DMS53 (cell line): ENCODE data around the gene RGS7.
"Not testable (repeated sequence)": the region's sequence is repeated elsewhere in the genome, so short reads cannot be mapped to it uniquely, and the experiment has no call there.

Experiments used
- DNase-seq: peaks from one replicate; lab custom pipeline; 2025; lab: John Stamatoyannopoulos, UW

Gene RGS7

DNA sequence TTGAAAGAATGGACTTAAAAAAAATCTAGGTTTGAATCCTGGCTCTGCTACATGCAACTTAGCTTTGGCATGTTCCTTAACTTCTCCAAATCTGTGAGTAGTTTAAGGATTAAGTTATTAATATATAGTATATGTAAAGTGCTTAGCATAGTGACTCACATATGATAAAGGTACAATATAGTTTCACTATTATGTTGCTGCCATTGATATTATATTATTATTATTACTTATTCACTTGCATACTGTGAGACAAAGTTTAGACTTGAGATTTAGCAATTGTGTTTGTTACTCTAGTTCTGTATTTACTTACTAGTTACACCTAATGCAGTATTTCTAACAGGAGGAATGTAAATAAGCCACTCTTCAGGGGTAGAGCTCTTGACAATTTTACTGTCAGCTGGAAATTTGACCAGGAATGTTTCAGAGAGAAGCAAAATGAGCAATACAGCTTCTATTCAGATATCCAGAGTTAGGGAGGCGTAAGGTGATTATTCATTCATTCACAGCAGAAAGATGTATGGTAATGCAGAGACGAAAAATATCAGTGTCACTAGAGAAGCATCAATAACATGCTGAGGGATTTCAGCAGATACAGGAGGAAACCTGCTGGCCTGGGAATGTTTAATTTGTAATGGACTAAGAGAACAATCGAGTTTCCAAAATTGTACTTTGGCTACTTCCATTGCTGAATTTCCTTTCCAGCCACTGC is 25.5 kb downstream of the RGS7 start:
- no peak for DNase-seq

DNA sequence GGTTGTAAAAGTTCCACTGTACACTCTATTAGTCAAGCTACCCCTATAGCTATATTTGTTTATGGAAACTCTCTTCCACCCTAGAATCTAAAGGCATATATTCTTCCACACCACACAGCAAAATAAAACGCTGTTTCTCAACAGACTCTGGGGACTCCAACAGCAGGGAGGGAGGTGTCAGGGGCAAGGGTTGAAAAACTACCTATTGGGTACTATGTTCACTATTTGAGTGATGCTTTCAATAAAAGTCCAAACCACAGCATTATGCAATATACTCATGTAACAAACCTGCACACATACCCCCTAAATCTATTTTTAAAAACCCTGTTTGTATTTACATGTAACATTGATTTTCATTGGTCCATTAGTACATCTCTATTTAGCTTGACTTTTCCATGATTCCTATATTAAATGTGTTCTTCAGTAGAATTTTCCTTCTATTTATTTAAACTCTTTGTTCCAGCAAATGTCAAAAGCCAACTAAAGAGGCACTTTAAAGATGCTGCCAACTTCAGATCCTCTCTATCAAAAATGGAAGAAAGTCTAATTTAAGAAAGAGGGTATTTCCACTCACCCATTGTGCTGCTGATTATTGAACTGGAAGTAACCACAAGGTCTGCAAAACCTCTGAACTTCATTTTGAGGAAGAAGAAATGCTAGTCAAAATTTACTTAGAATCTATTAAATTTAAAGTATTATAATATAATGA is 26.2 kb downstream of the RGS7 start:
- no peak for DNase-seq

DNA sequence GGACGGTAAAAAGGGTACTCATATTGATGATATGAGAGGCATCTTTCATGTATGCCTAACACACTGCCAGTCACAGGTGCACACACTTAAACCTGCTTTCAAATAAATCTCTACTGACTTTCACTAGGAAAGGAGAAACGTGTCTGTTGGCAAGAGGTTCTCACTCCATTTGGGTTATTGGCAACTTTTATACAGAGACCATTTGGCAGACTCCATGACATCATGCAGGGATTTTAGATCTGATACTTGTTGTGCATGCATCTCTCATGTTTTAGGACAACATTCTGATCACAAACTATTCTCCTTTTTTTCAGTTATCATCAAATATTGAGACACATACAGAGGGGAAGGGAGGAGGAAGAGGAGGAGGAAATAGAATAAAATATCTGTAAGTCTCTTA is 31.5 kb downstream of the RGS7 start:
- no peak for DNase-seq

DNA sequence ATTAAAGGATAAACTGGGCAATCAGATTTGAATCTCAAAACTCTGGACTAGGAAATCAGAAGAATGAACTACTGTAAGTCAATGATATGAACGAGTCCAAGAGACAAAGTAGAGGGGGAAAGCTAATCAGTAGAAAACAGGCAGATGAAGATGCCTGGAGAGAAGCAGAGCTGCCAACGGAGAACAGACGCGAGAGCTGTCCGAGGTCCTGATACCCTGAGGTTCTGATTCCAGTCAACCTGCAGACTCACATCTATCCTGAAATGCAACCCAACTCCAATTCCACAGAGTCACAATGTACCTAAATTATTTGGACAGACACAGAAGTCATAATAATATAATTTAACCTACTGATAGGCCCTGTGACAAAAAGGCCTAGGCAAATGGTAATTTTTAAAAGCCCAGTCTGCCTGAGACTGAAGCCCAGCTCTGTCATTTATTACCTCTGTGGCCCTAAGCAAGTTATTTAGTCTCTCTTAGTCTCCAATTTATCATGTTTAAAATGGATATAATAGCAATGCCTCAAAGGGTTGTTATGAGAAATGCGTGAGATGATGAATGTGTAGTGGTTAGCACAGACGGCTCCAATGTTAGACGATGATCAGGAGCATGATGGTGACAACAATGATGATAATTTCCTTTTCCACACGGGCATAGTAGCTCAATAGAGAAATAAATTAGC is 33.4 kb downstream of the RGS7 start:
- peak; percentile 19 for DNase-seq

DNA sequence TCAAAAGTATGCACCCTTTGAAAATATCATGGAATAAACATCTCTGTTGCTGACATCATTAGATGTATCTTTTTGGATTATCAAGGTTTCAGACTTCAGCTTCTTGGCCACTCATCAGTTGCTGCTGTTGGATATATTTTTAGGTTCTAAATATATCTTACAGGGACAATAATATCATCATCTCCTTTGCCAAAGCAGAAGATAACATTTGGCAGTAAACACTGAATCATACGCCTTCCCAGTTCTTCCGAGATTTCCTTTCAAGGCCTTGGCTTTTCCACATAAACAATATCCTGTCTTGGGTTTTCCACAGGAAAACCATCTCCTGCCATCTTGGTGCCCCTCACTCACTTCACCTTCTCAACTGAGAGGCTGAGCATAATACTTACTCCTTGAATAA is 39.3 kb downstream of the RGS7 start:
- no peak for DNase-seq

DNA sequence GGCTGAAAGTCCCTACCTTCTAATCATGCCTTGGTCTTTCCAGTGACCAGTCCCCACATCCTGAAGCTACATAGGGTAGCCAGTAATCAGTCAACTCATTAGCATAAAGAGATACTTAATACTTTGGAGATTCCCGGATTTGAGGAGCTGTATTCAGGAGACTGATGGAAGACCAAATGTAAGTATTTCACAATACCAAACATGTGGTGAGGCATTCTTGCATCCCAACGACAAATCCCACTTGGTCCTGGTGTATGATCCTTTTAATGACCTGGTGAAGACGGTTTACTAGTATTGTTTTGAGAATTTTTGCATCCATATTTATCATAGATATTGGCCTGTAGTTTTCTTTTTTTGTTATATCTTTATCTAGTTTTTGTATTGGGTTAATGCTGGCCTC is 40.6 kb downstream of the RGS7 start:
- DNase-seq: no peak

DNA sequence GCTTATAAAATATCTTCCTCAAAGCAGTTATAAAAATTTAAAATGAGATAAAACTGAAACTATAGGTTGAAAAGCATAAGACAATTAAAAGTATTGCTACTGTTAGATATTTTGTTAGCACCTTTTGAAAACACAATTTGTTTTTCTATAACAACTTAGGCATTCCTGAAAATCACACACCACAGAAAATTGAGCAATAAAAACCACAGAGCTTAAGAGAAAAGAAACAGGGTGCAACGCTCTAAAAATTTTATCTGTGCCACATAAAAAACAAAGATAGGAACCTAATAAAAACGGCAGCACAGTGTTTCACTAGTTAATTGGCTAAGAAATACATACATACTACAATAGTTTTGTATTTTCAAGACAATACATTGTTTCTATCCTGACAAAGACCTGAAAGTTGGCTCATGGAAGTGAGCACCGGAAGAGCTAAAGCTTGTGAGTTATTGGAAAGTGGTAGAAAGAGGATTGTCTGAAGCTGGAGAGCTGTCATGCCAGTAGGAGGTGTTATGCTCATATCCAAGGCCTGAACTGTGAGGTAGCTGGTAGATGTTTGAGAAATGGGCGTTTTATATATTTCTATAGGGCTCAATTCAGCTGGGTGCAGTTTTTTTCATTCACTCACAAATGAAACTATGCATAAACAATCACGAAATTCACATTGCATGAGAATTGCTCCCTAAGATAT is 45.8 kb downstream of the RGS7 start:
- peak; percentile 45 for DNase-seq

DNA sequence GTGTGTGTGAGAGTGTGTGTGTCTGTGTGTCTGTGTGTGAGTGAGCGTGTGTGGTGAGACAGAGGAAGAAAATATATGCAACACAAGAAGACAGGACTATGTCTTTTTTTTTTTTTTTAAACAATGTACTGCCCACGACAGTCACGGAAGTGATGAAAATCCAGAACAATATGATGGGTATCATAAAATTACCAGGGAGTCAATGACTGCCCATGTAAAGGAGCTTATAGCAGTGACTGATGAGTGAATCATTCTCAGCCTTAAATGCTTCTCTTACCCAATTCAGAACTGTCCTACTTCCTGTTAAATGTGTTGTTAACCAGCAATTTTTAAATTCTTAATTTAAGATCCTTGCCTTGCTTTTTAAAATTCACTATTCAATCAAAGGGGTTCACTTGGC is 46.6 kb downstream of the RGS7 start:
- DNase-seq: no peak

DNA sequence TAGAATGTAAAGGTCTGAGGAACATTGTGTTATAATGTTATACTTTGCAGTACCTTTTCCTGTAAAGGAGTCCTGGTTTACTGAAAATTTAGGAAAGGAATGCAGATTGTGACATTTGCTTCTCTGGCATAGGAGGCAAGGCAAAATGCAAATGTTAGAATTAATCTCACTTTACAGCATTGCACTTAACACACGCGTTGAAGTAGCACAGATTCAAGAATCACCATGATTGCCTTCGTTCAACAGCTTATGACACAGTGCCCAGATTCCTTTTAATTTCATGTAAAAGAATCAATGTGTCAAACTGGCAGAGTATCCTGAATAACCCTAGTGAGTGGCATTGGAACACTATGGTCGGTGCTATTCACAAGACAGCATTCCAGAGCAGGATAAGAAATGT is 47.4 kb downstream of the RGS7 start:
- DNase-seq: no peak

DNA sequence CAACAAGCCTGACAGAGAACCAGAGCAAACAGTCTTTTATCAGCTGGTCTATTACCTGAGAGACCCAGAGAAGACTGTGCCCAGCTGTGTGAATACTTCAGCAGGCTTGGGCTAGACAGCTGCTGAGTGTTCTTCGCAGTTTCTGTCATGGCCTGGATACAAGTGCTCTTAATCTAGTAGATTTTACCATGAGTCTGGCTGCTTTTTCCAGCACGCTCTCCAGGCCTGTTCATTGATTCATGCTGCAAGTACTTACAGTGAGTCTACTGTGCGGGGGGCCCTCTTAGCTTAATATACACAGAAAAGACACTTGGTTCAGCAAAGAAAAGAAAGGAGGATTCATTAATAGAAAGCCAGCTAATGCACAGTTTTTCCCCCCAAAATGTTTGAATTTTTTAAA is 48.5 kb downstream of the RGS7 start:
- DNase-seq: peak; percentile 83

DNA sequence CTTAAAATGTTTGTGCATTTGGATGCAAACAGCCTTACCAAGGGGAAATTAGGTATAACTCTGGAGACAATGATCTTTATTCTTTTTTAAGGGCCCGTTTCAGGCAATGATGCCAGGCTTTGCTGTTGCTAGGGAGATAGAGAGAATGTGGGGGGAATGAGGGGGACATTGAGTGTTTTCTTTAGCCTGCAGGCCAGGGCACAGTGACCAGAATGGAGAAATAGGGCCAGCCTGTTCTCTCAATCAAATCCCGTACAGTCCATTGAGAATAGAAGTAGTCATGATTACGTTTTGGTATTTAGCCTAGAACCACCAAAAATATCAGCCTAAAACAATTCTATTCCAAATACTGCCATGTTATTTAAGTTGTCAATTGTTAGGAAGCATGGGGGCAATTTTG is 49.0 kb downstream of the RGS7 start:
- DNase-seq: peak; percentile 29

DNA sequence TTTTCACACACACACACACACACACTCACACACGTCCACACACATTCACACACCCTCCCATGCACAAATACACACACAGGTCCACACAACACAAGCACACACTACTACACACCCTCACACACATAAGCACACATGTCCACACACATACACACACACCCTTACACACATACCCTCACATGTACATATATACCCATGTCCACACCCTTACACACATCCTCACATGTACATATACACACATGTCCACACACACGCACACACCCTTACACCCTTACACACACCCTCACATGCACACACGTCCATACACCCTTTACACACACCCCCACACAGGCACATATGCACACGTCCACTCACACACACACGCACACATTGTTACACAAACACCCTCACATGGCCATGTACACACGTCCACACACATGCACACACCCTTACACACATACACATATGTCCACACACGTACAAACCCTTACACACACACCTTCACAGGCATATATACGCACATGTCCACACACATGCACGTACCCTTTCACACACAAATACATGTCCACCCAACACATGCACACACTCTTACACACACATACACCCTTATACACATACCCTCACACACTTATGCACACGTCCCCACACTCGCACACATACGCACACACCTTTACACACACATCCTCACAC is 50.7 kb downstream of the RGS7 start:
- DNase-seq: no peak

DNA sequence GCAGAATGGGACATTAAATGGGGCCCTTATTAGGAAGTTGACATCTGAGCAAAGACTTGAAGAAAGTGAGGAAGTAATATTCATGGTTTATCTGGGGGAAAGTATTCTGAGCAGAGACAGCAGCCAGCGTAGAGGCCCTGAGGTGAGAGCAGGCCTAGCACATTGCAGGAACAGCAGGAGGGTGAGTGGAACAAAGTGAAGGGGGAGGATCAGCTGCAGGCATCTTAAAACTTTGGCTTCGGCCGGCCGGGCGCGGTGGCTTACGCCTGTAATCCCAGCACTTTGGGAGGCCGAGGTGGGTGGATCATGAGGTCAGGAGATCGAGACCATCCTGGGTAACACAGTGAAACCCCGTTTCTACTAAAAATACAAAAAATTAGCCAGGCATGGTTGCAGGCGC is 55.0 kb downstream of the RGS7 start:
- not testable (repeated sequence) for DNase-seq

DNA sequence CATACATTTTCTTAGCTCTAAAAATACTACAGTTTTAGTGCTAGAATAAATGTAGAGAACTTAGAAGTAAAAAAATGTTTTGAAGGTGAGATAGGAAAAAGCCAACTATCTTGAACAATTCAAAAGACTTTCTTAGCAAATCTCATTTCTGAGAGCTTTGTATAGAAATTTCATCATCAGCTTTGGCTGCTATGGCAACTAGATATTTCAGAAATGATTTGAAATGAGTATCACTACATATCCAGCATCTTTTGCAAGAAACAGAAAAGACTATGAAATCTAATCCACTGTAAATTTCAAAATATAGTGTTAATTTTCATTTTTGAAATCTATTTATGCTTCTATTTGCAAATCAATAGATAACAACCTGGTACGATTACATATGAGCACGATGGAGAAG is 57.7 kb downstream of the RGS7 start:
- no peak for DNase-seq

DNA sequence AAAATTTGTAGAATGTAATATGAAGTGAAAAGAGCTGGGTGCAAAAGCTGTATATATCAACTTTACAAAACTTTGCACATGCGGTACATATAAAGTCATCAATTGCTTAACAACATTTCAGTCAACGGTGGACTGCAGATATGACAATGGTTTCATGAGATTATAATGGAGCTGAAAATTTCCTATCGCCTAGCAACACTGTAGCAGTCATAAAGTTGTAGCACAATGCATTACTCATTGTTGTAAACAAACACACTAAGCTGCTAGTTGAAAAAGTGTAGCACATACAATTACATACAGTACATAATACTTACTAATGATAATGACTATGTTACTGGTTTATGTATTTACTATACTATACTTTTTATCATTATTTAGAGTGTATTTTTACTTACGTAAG is 64.0 kb downstream of the RGS7 start:
- DNase-seq: peak; percentile 65

DNA sequence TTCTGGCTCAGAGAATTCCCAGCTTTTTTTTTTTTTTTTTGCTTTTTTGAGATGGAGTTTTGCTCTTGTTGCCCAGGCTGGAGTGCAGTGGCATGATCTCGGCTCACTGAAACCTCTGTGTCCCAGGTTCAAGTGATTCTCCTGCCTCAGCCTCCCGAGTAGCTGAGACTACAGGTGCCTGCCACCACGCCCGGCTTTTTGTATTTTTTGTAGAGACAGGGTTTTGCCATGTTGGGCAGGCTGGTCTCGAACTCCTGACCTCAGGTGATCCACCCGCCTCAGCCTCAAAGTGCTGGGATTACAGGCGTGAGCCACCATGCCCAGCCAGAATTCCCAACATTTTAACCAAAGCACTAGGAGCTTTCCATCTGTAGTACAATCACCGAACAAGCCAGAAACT is 65.5 kb downstream of the RGS7 start:
- not testable (repeated sequence) for DNase-seq

DNA sequence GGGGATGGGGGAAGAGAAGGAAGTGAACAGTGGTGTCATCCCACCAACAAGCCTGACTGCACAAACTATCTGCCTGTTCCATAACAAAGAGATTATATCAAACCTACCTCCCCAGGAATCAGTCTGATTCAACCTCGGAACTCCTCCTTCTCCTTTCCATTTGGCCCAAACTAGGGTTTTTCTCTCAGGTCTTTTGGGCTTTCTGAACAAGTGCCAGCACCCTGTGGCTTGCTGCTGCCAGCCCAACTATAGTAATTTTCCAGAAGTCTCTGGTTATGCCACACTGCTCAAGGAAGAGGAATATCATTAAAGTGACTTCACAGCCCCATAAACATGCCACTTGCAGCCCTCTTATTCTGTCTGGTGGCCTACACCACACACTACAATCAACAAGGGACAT is 70.5 kb downstream of the RGS7 start:
- no peak for DNase-seq

DNA sequence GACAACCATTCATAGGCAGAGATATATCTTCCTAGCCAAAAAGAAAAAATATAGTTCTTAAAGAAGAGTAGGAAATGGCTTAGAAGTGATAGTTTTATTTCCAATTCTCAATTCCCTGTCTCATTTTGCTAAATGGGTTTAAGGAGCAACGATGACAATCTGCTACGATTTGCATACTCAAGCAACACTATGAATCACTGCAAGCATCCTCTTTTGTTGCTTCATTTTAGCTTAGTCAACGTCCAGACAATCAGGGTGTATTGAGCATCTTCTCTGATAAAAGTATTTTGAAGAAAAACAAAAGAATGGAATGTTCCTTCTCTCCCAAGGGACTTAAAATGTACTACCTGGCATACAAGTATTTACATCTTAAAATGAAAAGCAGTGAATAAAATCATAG is 80.6 kb downstream of the RGS7 start:
- no peak for DNase-seq

DNA sequence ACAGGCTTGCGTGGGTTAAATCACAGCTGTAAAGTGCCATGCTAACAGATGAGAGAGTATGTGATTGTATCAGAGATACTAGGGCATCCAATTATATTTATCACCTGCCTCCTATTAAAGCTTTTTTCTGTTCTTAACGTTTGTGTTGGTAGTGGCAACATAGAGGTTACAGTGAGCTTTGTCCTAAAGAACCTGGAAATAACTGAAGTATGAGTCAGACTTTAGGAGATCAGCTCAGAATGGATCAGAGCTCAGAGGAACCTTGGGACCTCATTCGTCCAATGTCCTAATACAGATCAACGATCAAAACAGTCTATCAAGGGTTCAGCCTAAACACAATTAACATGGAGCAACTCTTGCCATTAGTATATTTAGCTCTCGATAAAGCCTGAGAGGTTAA is 81.0 kb downstream of the RGS7 start:
- peak; percentile 12 for DNase-seq

DNA sequence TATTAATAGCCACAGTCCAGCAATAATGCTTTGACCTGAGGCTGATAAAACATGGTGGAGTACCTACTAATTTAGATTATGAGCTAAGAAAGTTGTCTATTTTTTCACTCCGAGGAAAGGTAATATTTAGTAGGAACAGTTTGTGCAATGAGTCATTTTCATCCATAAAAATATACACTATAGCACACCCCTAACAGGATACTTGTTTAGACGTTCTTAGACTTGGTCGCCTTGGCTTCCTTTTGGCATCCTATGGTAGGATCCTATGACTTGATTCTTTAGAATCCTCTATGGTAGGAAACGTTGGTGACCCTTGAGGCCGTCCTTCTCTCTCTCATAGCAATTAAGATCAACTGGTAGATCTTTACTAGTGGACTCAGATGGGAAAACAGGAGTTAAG is 81.8 kb downstream of the RGS7 start:
- no peak for DNase-seq

DNA sequence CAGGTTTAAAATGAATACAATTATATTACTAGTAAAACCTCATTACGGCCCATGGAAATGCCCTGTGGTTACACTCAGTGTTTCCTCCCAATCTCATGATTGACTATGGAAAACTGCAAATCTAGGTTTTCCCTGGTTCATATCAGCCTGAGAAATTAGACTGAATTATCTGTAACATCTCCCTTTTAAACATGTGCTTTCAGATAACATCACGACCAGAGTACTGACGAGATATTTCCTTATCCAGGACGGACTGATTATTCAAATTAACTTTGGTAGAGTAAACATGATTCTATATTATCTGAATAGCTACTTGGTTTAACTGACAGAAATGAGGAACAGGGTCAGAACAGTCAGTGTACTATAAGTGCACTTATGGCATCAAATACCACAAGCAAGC is 82.3 kb downstream of the RGS7 start:
- no peak for DNase-seq

DNA sequence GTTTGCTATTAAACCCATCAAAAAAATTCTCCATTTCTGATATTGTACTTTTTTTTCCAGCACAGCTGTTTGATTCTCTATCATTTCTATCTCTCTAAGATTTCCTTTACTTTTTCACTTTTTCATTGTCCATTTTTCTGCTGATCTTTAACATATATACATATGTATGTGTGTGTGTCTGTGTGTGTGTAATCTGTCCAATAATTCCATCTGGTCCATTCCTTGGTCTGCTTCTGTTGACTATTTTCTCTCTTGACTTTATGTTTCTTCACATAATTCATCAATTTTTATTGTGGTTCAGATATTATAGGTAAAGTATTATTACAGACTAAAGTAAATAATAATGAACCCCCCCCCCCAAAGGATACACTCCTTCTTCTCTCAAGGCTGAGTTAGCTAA is 84.2 kb downstream of the RGS7 start:
- DNase-seq: peak; percentile 30
